Nephron progenitor cell (in vitro differentiated cells): Measurements from ENCODE around the gene PABPN1L.
A peak's percentile ranks its signal among the peaks of the same experiment; 100 is the strongest.

Source experiments
- DNase-seq: peaks from one replicate; pipeline ENCODE4 v3.0.0; 2021
- H3K27ac Mint-ChIP-seq: 2 replicates; pipeline ENCODE4 v1.8.0; 2021; ENCODE audit warnings: mild to moderate bottlenecking, moderate library complexity, mixed read lengths
- H3K27me3 Mint-ChIP-seq: 2 replicates; pipeline ENCODE4 v1.8.0; 2021; ENCODE audit warnings: mild to moderate bottlenecking, low read depth, mixed read lengths; ENCODE audit not compliant: poor library complexity
- H3K36me3 Mint-ChIP-seq: 2 replicates; pipeline ENCODE4 v1.8.0; 2021; ENCODE audit warnings: low read depth, mixed read lengths
- H3K4me1 Mint-ChIP-seq: 2 replicates; pipeline ENCODE4 v1.8.0; 2021; ENCODE audit warnings: mixed read lengths
- H3K4me3 Mint-ChIP-seq: 2 replicates; pipeline ENCODE4 v1.8.0; 2021; ENCODE audit warnings: mild to moderate bottlenecking, moderate library complexity, mixed read lengths
- H3K9me3 Mint-ChIP-seq: 2 replicates; pipeline ENCODE4 v1.8.0; 2021; ENCODE audit warnings: mild to moderate bottlenecking, moderate library complexity, mixed read lengths
- TF ChIP-seq, protein P1 (sequence below): fragments of 200-600 bp; sonication (generic); IDR thresholded peaks from 2 replicates; pipeline ENCODE4 v1.5.0; 2021; ENCODE audit warnings: antibody characterized with exemption

Gene PABPN1L

DNA sequence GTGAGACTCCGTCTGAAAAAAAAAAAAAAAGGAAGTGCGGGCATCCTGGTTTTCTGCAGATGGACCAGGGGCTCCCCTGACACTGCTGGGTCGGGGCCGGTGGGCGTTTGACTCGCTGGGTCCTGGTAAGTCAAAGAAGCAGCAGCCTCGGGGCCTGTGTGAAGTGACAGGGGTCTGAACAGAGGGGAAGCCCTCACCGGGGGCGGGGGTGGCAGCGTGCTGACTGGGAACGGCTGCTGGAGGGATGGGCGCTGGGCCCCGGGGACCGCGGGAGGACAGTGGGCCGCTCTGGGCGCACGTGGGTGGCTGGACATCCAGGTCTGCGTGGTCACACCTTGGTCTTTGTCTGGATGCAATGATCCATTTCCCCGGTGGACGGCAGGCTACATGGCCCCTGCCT, 17.9 kb downstream of the PABPN1L start:
- DNase-seq = no peak
- peaks cover 18% of the 10 kb centered on the region for H3K36me3 Mint-ChIP-seq

DNA sequence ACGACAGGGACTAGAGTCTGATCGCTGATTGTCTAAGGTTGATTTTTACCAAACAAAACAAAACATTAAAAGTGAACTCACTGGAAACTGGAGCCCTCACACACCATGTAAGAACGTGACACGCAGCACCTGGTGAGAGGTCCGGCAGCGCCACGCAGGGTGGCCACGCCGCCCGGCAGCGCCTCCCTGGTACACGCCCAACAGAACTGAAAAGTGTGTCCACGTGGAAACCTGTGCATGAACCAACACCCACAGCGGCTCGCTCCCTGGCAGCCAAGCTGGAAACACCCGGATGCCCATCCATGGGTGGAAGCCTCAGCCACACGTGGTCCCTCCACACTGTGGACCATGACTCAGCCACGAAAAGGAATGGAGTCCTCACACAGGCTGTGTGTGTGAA, 18.8 kb downstream of the PABPN1L start:
- DNase-seq = no peak
- TF ChIP-seq, protein P1, sequence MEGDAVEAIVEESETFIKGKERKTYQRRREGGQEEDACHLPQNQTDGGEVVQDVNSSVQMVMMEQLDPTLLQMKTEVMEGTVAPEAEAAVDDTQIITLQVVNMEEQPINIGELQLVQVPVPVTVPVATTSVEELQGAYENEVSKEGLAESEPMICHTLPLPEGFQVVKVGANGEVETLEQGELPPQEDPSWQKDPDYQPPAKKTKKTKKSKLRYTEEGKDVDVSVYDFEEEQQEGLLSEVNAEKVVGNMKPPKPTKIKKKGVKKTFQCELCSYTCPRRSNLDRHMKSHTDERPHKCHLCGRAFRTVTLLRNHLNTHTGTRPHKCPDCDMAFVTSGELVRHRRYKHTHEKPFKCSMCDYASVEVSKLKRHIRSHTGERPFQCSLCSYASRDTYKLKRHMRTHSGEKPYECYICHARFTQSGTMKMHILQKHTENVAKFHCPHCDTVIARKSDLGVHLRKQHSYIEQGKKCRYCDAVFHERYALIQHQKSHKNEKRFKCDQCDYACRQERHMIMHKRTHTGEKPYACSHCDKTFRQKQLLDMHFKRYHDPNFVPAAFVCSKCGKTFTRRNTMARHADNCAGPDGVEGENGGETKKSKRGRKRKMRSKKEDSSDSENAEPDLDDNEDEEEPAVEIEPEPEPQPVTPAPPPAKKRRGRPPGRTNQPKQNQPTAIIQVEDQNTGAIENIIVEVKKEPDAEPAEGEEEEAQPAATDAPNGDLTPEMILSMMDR = no peak
- Mint-ChIP-seq H3K36me3 (peaks cover 18% of the 10 kb centered on the region), H3K9me3 (no peaks in the 10 kb centered on the region), H3K4me1 (peaks cover 8% of the 10 kb centered on the region), H3K27ac (peak overlapping the region; percentile 32), H3K27me3 (no peaks in the 10 kb centered on the region), H3K4me3 (no peak overlapping the region)

More for the DNA sequence above, 17.9 kb downstream of the PABPN1L start:
- Mint-ChIP-seq H3K4me1 (peaks cover 8% of the 10 kb centered on the region), H3K4me3 (no peak overlapping the region), H3K27ac (no peak overlapping the region), H3K9me3 (no peaks in the 10 kb centered on the region), H3K27me3 (no peaks in the 10 kb centered on the region)
- TF ChIP-seq, protein P1 = no peak

DNA sequence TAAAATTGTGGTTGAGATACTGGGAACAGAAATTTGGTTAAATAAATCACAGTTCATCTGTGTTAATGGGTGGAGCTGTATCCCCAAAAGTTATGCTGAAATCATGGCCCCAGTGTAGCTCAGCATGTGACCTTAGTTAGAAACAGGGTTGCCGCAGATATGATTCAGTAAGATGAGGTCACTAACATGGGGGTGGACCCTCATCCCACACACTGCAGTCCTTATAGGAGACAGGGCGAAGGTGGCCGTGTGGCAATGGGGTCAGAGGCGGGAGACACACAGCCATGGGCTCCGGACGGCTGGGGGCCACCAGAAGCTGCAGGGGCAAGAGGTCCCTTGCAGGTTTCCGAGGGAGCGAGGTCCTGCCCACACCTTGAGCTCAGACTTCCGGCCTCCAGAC, 20.4 kb downstream of the PABPN1L start:
- no peaks in the 10 kb centered on the region for H3K9me3 Mint-ChIP-seq
- H3K4me3 Mint-ChIP-seq = no peak overlapping the region
- TF ChIP-seq, protein P1 = no peak

DNA sequence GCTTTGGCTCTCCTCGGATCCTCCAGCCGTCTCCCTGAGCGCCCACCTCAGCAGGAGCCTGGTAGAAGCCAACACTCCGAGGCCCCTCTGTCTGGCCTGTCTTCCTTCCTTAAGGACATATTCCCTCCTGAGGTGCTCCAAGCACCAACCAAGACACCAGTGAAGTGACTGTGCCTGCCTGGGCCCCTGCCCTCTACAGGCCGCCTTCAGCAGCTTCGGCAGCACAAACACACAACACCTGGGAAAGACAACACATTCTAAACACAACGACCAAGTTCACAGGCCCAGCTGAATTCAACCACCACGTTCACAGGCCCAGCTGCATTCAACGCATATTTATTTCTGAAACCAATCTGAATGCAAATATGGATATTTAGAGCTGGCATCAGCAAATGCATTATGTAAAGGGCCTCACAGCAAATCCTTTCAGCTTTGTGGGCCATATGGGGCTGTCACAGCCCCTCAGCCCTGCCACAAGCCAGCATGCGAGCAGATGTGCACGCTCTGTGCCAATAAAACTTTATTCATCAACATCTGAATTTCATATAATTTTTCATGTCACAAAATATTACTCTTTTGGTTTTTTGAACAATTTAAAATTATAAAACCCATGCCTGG, 21.9 kb downstream of the PABPN1L start:
- DNase-seq = no peak
- no peaks in the 10 kb centered on the region for H3K36me3 Mint-ChIP-seq
- no peaks in the 10 kb centered on the region for H3K9me3 Mint-ChIP-seq
- no peaks in the 10 kb centered on the region for H3K27me3 Mint-ChIP-seq
- H3K4me3 Mint-ChIP-seq = no peak overlapping the region
- H3K4me1 Mint-ChIP-seq = peaks cover 8% of the 10 kb centered on the region
- peak overlapping the region; percentile 83 for H3K27ac Mint-ChIP-seq
- TF ChIP-seq, protein P1 = peak; percentile 18

More for the DNA sequence above, 20.4 kb downstream of the PABPN1L start:
- DNase-seq = no peak
- H3K36me3 Mint-ChIP-seq = peaks cover 3% of the 10 kb centered on the region
- no peaks in the 10 kb centered on the region for H3K27me3 Mint-ChIP-seq
- H3K27ac Mint-ChIP-seq = no peak overlapping the region
- peaks cover 8% of the 10 kb centered on the region for H3K4me1 Mint-ChIP-seq

DNA sequence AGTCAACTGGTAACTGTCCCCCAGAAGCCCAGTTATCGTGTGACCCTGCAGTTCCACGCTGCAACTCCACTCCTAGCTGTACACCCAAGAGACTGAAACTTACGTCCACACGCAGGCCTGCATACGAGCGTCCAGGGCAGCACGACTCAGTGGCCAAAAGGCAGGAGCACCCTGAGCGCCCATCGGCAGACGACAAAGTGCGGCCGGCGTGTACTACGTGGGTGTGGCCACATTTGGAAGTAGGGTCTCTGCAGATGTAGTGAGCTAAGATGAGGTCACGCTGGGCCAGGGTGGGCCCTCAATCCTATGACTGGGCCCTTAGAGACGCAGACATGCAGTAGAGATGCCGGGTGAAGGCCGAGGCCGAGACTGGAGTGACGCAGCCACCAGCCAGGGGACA, 23.2 kb downstream of the PABPN1L start:
- DNase-seq = no peak
- Mint-ChIP-seq H3K4me3 (no peak overlapping the region), H3K4me1 (peaks cover 8% of the 10 kb centered on the region), H3K9me3 (no peaks in the 10 kb centered on the region), H3K27me3 (no peaks in the 10 kb centered on the region), H3K36me3 (no peaks in the 10 kb centered on the region), H3K27ac (peak overlapping the region; percentile 77)
- TF ChIP-seq, protein P1 = no peak

DNA sequence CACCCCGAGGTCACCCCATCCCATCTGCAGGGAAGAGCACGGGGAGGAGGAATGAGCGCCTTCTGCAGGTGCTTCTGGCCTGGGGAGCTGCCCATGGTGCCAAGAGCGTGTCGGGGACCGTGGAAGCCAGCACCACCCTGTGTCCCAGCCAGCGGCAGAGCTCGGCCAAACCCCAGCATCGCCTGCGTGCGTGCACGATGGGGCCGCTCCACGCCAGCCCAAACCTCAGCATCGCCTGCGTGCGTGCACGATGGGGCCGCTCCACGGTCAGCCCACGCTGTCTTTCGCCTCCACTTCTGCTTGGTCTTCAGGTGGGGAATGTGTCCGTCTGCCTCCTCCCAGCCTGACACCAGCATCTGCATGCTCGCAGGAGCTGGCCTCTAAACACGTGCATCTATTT, 23.7 kb downstream of the PABPN1L start:
- Mint-ChIP-seq H3K27me3 (no peaks in the 10 kb centered on the region), H3K4me1 (peaks cover 8% of the 10 kb centered on the region), H3K9me3 (no peaks in the 10 kb centered on the region), H3K36me3 (no peaks in the 10 kb centered on the region), H3K27ac (peak overlapping the region; percentile 77), H3K4me3 (no peak overlapping the region)
- DNase-seq = no peak
- TF ChIP-seq, protein P1 = no peak
